Mucosa of stomach (tissue), 1 donor: ENCODE results near the gene NMNAT3.

Experiments
- H3K27me3 ChIP-seq: one replicate; pipeline ENCODE4 v1.7.0; 2013; ENCODE audit warnings: mild to moderate bottlenecking, low read length; ENCODE audit not compliant: control insufficient read depth, insufficient read depth
- H3K36me3 ChIP-seq: one replicate; pipeline ENCODE4 v1.7.0; 2013; ENCODE audit warnings: low read length; ENCODE audit not compliant: control insufficient read depth, insufficient read depth
- H3K4me1 ChIP-seq: one replicate; pipeline ENCODE4 v1.7.0; 2013; ENCODE audit warnings: mild to moderate bottlenecking, low read length; ENCODE audit not compliant: control insufficient read depth, insufficient read depth
- H3K4me3 ChIP-seq: one replicate; pipeline ENCODE4 v1.7.0; 2013; ENCODE audit warnings: low read length
- H3K9ac ChIP-seq: one replicate; pipeline ENCODE4 v1.7.0; 2013; ENCODE audit warnings: mild to moderate bottlenecking, low read length, moderate library complexity
- H3K9me3 ChIP-seq: one replicate; pipeline ENCODE4 v1.7.0; 2013; ENCODE audit warnings: mild to moderate bottlenecking, low read length, moderate library complexity; ENCODE audit not compliant: control insufficient read depth
- donor health status: Pancreatic carcinoma.

The NMNAT3 gene

GRCh38 chr3:139671863-139672646 is 5.7 kb downstream of the NMNAT3 start:
- no peak overlapping the region for H3K4me3 ChIP-seq
- H3K9ac ChIP-seq = no peak overlapping the region
- H3K4me1 ChIP-seq = peaks cover 3% of the 10 kb centered on the region
- no peaks in the 10 kb centered on the region for H3K27me3 ChIP-seq
- H3K36me3 ChIP-seq = no peaks in the 10 kb centered on the region
- no peaks in the 10 kb centered on the region for H3K9me3 ChIP-seq

GRCh38 chr3:139671107-139671506 is 6.7 kb downstream of the NMNAT3 start:
- Histone ChIP-seq H3K36me3 (no peaks in the 10 kb centered on the region), H3K9me3 (no peaks in the 10 kb centered on the region), H3K4me3 (no peak overlapping the region), H3K27me3 (no peaks in the 10 kb centered on the region), H3K9ac (no peak overlapping the region), H3K4me1 (no peaks in the 10 kb centered on the region)

DNA sequence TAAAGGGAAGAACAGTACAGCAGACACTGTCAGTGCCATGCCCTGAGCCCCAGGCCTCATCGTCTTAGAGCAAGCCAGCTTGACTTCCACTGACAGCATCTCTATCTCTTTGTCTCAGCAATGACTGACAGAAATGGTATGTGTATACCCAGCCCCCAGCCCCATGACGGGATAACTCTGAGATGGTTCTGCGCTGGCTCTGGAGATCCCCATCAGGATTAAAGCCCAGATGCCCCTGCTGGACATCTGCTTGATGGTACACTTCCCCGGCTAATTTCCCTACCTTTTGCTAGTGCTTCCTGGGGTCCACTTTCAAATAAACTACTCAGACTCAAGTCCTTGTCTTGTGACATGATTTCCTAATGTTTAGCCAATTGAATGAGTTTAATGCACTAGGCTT is 7.6 kb downstream of the NMNAT3 start:
- H3K9ac ChIP-seq = no peak overlapping the region
- no peaks in the 10 kb centered on the region for H3K36me3 ChIP-seq
- H3K4me1 ChIP-seq = no peaks in the 10 kb centered on the region
- no peaks in the 10 kb centered on the region for H3K9me3 ChIP-seq
- H3K4me3 ChIP-seq = no peak overlapping the region
- no peaks in the 10 kb centered on the region for H3K27me3 ChIP-seq

GRCh38 chr3:139668332-139668731 is 9.4 kb downstream of the NMNAT3 start:
- no peaks in the 10 kb centered on the region for H3K4me1 ChIP-seq
- H3K4me3 ChIP-seq = no peak overlapping the region
- no peak overlapping the region for H3K9ac ChIP-seq
- H3K27me3 ChIP-seq = no peaks in the 10 kb centered on the region
- no peaks in the 10 kb centered on the region for H3K36me3 ChIP-seq
- no peaks in the 10 kb centered on the region for H3K9me3 ChIP-seq

- no peaks in the 10 kb centered on the region for H3K4me1 ChIP-seq
- no peak overlapping the region for H3K4me3 ChIP-seq
- H3K9me3 ChIP-seq = no peaks in the 10 kb centered on the region
- no peaks in the 10 kb centered on the region for H3K36me3 ChIP-seq
- H3K9ac ChIP-seq = no peak overlapping the region
- H3K27me3 ChIP-seq = no peaks in the 10 kb centered on the region
Measured at GRCh38 chr3:139664958-139665357, 12.8 kb downstream of the NMNAT3 start.

- H3K36me3 ChIP-seq = no peaks in the 10 kb centered on the region
- H3K9me3 ChIP-seq = no peaks in the 10 kb centered on the region
- H3K4me1 ChIP-seq = no peaks in the 10 kb centered on the region
- H3K27me3 ChIP-seq = no peaks in the 10 kb centered on the region
- no peak overlapping the region for H3K9ac ChIP-seq
- H3K4me3 ChIP-seq = no peak overlapping the region
Measured at GRCh38 chr3:139660269-139660668, 17.5 kb downstream of the NMNAT3 start.

GRCh38 chr3:139659511-139659910 is 18.3 kb downstream of the NMNAT3 start:
- Histone ChIP-seq H3K9me3 (no peaks in the 10 kb centered on the region), H3K4me1 (peaks cover 5% of the 10 kb centered on the region), H3K27me3 (no peaks in the 10 kb centered on the region), H3K9ac (no peak overlapping the region), H3K36me3 (no peaks in the 10 kb centered on the region), H3K4me3 (no peak overlapping the region)

DNA sequence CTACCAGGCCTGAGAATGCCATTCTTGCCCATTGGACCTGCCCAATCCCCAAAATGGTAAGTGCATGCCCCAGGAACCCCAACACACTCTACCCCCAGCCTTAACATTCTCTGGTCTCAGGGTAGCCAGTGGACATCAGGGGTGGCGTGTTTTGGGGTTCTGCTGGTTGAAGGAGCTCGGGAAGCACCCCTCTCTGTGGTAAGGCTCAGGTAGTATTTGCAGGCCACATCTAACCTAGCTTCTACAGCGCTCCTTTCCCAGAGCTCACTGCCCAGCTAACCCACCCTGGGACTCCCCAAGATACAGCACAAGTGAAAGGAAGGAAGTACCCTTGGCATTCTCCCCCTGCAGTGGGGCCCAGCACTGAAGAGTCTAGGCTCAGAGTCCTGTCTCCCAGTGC is 19.8 kb downstream of the NMNAT3 start:
- H3K9ac ChIP-seq = no peak overlapping the region
- no peak overlapping the region for H3K4me3 ChIP-seq
- H3K27me3 ChIP-seq = no peaks in the 10 kb centered on the region
- H3K9me3 ChIP-seq = no peaks in the 10 kb centered on the region
- peaks cover 16% of the 10 kb centered on the region for H3K4me1 ChIP-seq
- H3K36me3 ChIP-seq = no peaks in the 10 kb centered on the region

GRCh38 chr3:139657434-139657833 is 20.3 kb downstream of the NMNAT3 start:
- Histone ChIP-seq H3K4me1 (peaks cover 16% of the 10 kb centered on the region), H3K9me3 (no peaks in the 10 kb centered on the region), H3K27me3 (no peaks in the 10 kb centered on the region), H3K36me3 (no peaks in the 10 kb centered on the region), H3K9ac (no peak overlapping the region), H3K4me3 (no peak overlapping the region)

GRCh38 chr3:139655909-139656595 is 21.7 kb downstream of the NMNAT3 start:
- H3K27me3 ChIP-seq = no peaks in the 10 kb centered on the region
- no peaks in the 10 kb centered on the region for H3K9me3 ChIP-seq
- peaks cover 16% of the 10 kb centered on the region for H3K4me1 ChIP-seq
- H3K9ac ChIP-seq = no peak overlapping the region
- no peak overlapping the region for H3K4me3 ChIP-seq
- H3K36me3 ChIP-seq = no peaks in the 10 kb centered on the region

DNA sequence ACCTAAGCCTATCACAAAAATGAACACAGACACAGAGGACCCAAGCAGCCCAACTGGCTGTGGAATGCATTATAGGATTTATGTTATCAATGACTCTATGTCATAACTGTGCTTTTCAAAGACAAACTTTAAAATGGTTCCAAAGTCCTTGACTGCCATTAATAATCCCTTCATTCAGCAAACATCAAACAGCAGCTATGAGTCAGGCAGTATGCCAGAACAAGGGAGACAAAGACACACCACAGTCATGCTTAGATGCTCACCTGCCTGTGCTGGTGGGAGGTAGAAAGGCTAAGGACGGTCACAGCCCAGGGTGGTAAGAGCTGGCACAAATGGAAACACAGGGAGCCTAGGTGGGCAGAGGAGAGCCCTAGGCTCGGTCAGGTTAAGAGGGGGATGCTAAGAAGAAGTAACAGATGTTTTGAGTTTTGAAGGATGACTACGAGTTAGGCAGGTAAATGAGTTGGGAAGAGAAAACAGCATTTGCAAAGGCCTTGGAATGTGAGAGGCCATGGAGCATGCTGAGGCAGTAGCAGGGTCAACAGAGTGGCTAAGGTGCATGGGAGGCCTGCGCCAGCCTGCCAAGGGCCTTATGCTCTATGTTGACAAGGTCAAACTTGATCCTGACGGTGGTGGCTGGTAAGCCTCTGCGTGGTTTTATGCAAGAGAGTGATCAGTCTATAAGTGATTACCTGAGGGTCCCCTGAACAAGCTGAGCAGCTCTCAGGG is 23.0 kb downstream of the NMNAT3 start:
- Histone ChIP-seq H3K4me3 (no peak overlapping the region), H3K4me1 (peaks cover 16% of the 10 kb centered on the region), H3K36me3 (no peaks in the 10 kb centered on the region), H3K9me3 (no peaks in the 10 kb centered on the region), H3K27me3 (no peaks in the 10 kb centered on the region), H3K9ac (no peak overlapping the region)

- Histone ChIP-seq H3K4me3 (no peak overlapping the region), H3K9me3 (no peaks in the 10 kb centered on the region), H3K4me1 (peaks cover 16% of the 10 kb centered on the region), H3K9ac (no peak overlapping the region), H3K27me3 (no peaks in the 10 kb centered on the region), H3K36me3 (no peaks in the 10 kb centered on the region)
Measured at GRCh38 chr3:139653582-139653981, 24.2 kb downstream of the NMNAT3 start.
